Thyroid gland (tissue), 4 donors: ENCODE results near the gene RIPOR1. TPM values are rescaled to one million over a fixed set of nuclear protein-coding genes. Genes with fewer than 3 reads are reported as not detected.

Source experiments
- DNase-seq, 2 donors: peaks; one replicate each; pipeline ENCODE4 v3.0.0-alpha.2; 2019
- H3K27ac ChIP-seq, 3 donors: fragments of 200-600 bp; sonication (generic); 1 replicate in 2 of 3; 2 replicates in 1 of 3; pipeline ENCODE4 v1.5.1; 2016 to 2019; ENCODE audit warnings: mild to moderate bottlenecking in 1 of 3, moderate library complexity in 1 of 3
- H3K27me3 ChIP-seq: fragments of 200-600 bp; sonication (generic); one replicate; pipeline ENCODE4 v1.5.1; 2019
- H3K36me3 ChIP-seq, 2 donors: fragments of 200-600 bp; sonication (generic); one replicate each; pipeline ENCODE4 v1.5.1; 2016 to 2019
- H3K4me1 ChIP-seq, 2 donors: fragments of 200-600 bp; sonication (generic); one replicate each; pipeline ENCODE4 v1.5.1; 2017 to 2019
- H3K4me3 ChIP-seq, 3 donors: fragments of 200-600 bp; sonication (generic); replicated peaks in 1 of 3; 1 replicate in 2 of 3; 2 replicates in 1 of 3; pipeline ENCODE4 v1.5.1; 2016; ENCODE audit warnings: mild to moderate bottlenecking in 1 of 3
- H3K9me3 ChIP-seq: fragments of 200-600 bp; sonication (generic); one replicate; pipeline ENCODE4 v1.5.1; 2017
- CTCF ChIP-seq, 6 experiments: fragments of 200-600 bp in 3 of 6; fragments of 450-650 bp in 3 of 6; sonication (generic) in 3 of 6; IDR thresholded peaks; one replicate each; pipeline ENCODE4 v1.5.1; 2016 to 2019; ENCODE audit warnings: antibody characterized with exemption in 6 of 6, mild to moderate bottlenecking in 2 of 6, inconsistent platforms in 1 of 6, moderate library complexity in 1 of 6
- POLR2A ChIP-seq, 2 donors: fragments of 450-650 bp; IDR thresholded peaks; one replicate each; pipeline ENCODE4 v1.6.1; 2017; ENCODE audit warnings: antibody characterized with exemption in 2 of 2, mild to moderate bottlenecking in 2 of 2, moderate library complexity in 1 of 2
- WGBS, 2 donors: methylation state at CpG; one replicate each; pipeline ENCODE4 v1.1.5; 2017; 5-methylcytosine and 5-hydroxymethylcytosine counted together
- intact Hi-C: fragments of 100-400 bp; cut with DNase I; formaldehyde crosslinking; loops from one replicate; pipeline ENCODE4 v1.15.1; 2023
- total RNA-seq, 4 donors: library from RNA; depleted of rRNA; stranded (reverse); fragments of >200 nt; gene quantifications; one replicate each; pipeline ENCODE4 v1.2.3, GENCODE V29; 2016

RIPOR1 gene
- total RNA-seq: 10 to 100 TPM; 21.3 to 57.1 (median 41.2) TPM

DNA sequence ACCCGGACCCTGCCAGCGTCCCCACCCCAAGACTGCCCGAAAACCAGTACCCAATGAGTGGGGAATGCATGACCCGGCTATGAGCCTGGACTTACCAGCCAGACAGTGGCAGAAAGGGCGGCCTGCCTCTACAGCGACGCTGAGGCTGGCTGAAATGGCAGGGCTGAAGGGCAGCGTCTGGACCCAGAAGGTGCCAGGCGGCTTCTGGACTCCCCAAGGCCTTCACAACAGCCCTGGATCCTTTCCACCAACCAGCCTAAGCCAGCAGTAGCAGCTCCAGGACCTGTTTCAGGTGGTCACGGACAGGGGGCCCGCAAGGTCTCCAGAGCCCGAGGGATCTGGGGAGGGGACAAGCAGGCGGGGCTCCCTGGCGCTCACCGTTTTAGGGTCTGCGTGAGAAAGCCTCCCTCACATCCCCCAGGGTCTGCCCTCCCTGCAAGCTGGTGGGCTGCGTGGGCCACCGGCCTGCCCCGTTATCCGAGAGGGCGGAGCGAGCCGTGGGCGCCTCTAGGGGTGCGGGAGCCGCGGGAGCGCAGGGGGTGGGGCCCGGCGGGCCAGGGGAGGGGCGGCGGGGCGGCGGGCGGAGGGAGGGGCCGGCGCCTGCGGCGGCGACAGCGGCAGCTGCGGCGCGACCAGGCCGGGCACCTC lies at the start of gene RIPOR1:
TSS of gene RIPOR1 (plus strand) at position 608 of the 648 bp plus-strand sequence. CDS start 9,618 bp downstream, outside the sequence.
- intact Hi-C loops: loop anchor here (5.0 kb wide), 1 partner anchor 34 kb away; the partner anchor contains the start of gene CTCF
- DNase-seq: peak; percentile 53 to 54
- H3K36me3 ChIP-seq: no peaks in the 10 kb centered on the region
- no peaks in the 10 kb centered on the region for H3K9me3 ChIP-seq
- H3K4me1 ChIP-seq: peaks cover 31 to 36% of the 10 kb centered on the region in 2 donors
- H3K27ac ChIP-seq: peak within 1 kb of the TSS; percentile 72 to 88 (median 80)
- TF ChIP-seq POLR2A (IDR thresholded peaks at IDR 0.05) (no peak), CTCF (IDR thresholded peaks at IDR 0.05) (peak in 2 of 6 experiments; percentile 1 to 10)
- H3K4me3 ChIP-seq: peak within 1 kb of the TSS; percentile 38 to 73 (median 70)
- 31 to 82% methylated on average over 7 to 13 of the region's 45 CpGs for WGBS, 2 donors
- H3K27me3 ChIP-seq: no peaks in the 10 kb centered on the region

DNA sequence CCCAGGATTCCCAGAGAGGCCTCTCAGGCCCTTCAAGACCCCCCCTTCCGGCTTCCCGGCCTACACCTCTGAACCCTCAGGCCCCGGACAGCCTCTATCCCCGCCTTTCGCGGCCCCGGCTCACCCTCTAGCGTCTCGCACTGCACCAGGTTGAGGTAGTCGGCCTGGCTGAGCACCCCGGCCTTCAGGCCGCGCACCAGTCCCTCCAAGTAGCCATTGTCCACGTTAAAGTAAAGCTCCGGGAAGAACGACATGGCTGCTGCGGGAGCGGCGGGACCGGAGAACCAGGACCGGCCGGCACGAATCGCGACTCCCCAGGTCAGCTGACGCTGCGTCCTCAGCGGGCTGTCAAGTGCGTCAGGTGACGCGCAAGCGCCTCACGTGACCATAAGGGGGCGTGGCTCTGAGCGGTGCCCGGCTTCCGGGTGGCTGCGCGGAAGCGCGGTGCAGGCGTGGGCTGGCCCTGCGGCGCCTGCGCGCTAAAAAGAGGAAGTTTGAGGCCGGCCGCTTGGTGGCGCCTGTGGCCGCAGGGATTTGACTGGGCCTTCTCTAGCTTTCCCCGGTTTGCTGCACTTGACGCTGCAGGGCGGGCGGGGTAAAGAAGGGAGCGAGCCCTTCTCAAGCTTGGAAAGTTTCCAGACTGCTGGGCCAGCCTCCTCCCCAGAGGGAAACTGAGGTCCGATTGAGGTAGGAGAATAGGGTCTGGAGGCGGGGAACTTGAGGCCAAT lies 47.6 kb upstream of the RIPOR1 start, which contains the start of gene ATP6V0D1:
TSS of gene ATP6V0D1 (minus strand) at position 325 of the 728 bp plus-strand sequence. CDS start at position 254, 71 bp downstream.
- H3K4me1 ChIP-seq: peaks cover 18 to 36% of the 10 kb centered on the region in 2 donors
- DNase-seq: peak; percentile 97 to 98
- H3K9me3 ChIP-seq: no peaks in the 10 kb centered on the region
- no peaks in the 10 kb centered on the region for H3K36me3 ChIP-seq
- no peaks in the 10 kb centered on the region for H3K27me3 ChIP-seq
- 0 to 2% methylated on average over 22 to 34 of the region's 57 CpGs for WGBS, 2 donors
- peak within 1 kb of the TSS; percentile 72 to 93 (median 91) for H3K4me3 ChIP-seq
- peak within 1 kb of the TSS; percentile 86 to 95 (median 89) for H3K27ac ChIP-seq
- intact Hi-C loops: no loop called here
- TF ChIP-seq CTCF (IDR thresholded peaks at IDR 0.05): peak; percentile 75 to 96 (median 84)
- peak; percentile 83 to 95 for TF ChIP-seq POLR2A (IDR thresholded peaks at IDR 0.05)

DNA sequence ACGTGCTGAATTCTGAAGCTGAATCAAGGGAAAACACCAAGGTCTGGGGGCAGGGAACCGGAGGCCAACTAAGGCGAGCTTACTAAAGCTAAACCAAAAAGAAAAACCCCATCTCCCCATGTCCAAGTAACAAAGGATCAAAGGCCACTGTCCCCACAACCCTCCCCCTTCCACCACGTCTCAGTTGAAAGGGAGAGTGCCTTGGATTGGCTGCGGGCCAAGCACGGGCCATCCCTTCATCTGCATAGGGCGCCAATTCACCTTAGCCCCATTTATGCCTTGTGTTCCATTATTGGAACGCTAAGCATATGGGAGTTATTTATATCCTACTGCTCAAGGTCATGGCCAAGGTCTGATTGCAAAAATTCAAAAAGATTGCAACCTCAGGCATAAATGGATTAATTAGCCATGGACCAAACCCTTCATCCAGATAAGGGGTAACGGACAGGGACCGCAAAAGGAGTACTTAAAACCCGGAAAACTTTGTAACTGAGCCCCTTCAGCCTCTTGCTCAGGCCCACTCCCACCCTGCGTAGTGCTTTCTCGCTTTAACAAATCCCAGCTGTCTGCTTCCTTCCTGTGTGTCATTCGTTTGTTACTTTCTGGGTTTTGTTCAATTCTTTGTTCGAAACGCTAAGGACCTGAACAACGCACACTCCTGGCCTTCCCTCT lies 46.9 kb upstream of the RIPOR1 start:
- H3K9me3 ChIP-seq: no peaks in the 10 kb centered on the region
- intact Hi-C loops: no loop called here
- 20 to 28% methylated on average over 17 of the region's 17 CpGs for WGBS, 2 donors
- H3K4me3 ChIP-seq: peak overlapping the region; percentile 14 to 72 (median 42)
- DNase-seq: peak; percentile 56 to 64
- peaks cover 17 to 30% of the 10 kb centered on the region in 2 donors for H3K4me1 ChIP-seq
- peak overlapping the region; percentile 51 to 89 (median 78) for H3K27ac ChIP-seq
- no peaks in the 10 kb centered on the region for H3K36me3 ChIP-seq
- no peak for TF ChIP-seq POLR2A (IDR thresholded peaks at IDR 0.05)
- no peaks in the 10 kb centered on the region for H3K27me3 ChIP-seq

DNA sequence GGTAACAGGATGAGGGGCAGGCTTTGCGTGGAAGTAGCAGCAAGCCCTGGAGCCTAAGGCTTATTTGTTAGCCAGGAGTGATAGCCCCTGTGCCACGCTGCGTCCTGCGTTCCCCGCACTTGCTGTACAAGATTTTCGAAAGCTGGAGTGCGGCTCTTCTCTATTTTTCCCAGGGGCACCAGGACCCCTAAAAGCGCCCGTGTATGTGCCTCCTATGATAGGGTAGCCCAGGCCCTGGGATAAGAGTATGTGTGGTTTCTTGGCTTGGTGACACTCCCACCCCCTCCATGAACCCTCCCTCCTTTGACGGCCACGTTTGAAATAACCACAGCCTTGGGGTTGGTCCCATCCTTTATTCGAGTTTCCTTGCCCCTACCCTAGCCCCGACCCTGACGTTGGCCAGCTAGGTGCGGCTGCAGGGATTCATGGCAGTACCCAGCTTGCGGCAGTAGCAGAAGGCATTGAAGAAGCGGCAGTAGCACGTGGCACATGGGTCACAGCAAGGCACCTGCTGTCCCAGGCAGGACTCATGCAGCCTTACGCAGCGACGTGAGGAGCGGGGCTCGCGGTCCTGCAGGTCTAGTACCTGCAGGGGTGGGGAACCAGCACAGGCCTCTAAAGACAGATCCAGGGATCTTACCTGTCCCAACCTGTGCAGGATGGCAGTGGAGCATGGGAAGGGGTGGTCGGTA lies 46.2 kb upstream of the RIPOR1 start:
- 74 to 86% methylated on average over 24 to 25 of the region's 25 CpGs for WGBS, 2 donors
- no peaks in the 10 kb centered on the region for H3K27me3 ChIP-seq
- intact Hi-C loops: no loop called here
- no peak for DNase-seq
- H3K4me3 ChIP-seq: no peak overlapping the region
- peaks cover 17 to 30% of the 10 kb centered on the region in 2 donors for H3K4me1 ChIP-seq
- H3K27ac ChIP-seq: peak overlapping the region in 2 of 3 donors; percentile 18 to 89
- H3K9me3 ChIP-seq: no peaks in the 10 kb centered on the region
- H3K36me3 ChIP-seq: no peaks in the 10 kb centered on the region
- TF ChIP-seq CTCF (IDR thresholded peaks at IDR 0.05): no peak
- no peak for TF ChIP-seq POLR2A (IDR thresholded peaks at IDR 0.05)

DNA sequence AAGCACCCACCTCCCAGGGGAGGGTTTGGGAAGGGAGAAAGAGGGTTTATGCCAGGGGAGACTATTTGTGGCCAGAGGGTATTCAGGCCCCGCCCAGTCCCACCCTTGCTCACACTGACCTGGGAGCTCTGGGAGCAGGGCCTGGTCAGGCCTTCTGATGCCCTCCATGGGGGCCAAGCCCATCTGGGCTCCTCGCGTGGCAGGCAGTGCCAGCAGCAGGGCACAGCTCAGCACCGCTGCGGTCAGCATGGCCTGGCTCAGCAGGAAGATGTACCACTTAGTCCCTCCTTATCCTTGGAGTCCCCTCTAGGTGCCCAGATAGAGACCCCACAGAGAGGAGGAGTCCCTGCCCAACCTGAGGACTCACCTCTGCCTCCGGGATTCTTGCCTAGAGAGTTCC lies 45.5 kb upstream of the RIPOR1 start, which contains the start of gene AGRP:
TSS of gene AGRP (minus strand) at position 398 of the 400 bp plus-strand sequence. CDS start at position 249, 149 bp downstream.
- DNase-seq: no peak
- no peaks in the 10 kb centered on the region for H3K9me3 ChIP-seq
- H3K36me3 ChIP-seq: no peaks in the 10 kb centered on the region
- 100% methylated on average over 1 to 3 of the region's 6 CpGs for WGBS, 2 donors
- intact Hi-C loops: no loop called here
- H3K4me1 ChIP-seq: peaks cover 17 to 30% of the 10 kb centered on the region in 2 donors
- H3K27me3 ChIP-seq: no peaks in the 10 kb centered on the region
- TF ChIP-seq POLR2A (IDR thresholded peaks at IDR 0.05) (no peak), CTCF (IDR thresholded peaks at IDR 0.05) (no peak)
- no peak within 1 kb of the TSS for H3K4me3 ChIP-seq
- peak within 1 kb of the TSS in 1 of 3 donors; percentile 18 for H3K27ac ChIP-seq
